C1 segment of cervical spinal cord (tissue), 14 donors: Measurements from ENCODE around the gene TELO2.
"Not testable (repeated sequence)": the region's sequence is repeated elsewhere in the genome, so short reads cannot be mapped to it uniquely, and the experiment has no call there.

Source experiments
- DNase-seq, 14 donors: peaks; one replicate each; lab custom pipeline; 2025; lab: John Stamatoyannopoulos, UW

Gene TELO2

GRCh38 chr16:1475552-1476114, 17.5 kb upstream of the TELO2 start:
- no peak for DNase-seq

GRCh38 chr16:1477033-1477432, 16.1 kb upstream of the TELO2 start:
- no peak for DNase-seq

DNA sequence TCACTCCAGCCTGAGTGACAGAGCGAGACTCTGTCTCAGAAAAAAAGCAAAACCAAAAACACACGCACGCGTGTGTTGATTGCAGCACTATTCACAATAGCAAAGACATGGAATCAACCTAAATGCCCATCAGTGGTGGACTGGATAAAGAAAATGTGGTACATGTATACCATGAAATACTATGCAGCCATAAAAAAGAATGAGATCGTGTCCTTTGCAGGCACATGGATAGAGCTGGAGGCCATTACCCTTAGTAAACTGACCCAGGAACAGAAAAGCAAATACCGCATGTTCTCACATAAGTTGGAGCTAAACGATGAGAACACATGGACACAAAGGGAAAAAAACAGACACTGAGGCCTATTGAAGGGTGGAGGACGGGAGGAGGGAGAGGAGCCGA, 14.2 kb upstream of the TELO2 start:
- DNase-seq = not testable (repeated sequence)

DNA sequence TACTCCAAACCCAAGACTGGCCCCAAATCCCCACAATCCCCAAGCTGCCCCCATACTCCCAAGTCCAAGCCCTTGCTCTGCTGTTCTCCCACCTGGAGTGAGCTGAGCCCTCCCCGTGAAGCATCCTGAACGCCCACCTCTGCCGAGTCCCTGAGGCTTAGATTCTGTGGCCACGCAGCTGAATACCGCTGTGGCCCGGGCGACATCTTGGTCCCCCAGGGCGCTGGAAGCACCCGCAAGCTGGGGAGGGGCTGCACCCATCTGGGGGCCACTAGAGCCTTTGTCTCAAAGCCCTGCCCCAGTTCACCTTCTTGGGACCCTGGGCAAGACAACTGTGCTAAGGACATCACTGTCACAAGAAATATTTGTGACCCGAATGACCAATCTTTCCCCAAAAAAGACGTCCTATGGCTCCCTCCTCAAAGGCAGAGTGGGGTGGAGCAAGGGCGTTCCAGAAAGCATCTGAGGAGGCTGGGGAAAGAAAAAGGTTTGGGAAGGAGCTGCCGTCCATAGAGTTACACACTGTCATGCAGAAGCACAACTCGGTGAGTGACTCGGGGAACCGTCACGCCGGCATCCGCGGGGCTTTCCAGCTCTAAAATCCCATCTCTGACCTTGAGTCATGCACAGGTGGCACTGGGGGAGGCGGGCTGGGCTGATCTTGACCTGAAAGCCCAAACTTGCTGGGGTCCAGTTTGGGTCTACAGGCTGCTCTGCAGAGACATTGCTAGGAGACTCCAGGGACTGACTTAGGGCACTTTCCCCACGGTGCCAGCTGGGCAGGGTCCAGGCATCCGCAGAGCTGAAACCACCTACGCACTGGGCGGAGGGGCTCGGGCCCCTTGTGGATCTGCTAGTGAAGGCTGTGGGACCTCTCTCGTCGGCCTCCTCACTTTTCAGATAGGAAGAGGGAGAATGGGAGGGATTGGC, 11.0 kb upstream of the TELO2 start:
- DNase-seq = no peak

DNA sequence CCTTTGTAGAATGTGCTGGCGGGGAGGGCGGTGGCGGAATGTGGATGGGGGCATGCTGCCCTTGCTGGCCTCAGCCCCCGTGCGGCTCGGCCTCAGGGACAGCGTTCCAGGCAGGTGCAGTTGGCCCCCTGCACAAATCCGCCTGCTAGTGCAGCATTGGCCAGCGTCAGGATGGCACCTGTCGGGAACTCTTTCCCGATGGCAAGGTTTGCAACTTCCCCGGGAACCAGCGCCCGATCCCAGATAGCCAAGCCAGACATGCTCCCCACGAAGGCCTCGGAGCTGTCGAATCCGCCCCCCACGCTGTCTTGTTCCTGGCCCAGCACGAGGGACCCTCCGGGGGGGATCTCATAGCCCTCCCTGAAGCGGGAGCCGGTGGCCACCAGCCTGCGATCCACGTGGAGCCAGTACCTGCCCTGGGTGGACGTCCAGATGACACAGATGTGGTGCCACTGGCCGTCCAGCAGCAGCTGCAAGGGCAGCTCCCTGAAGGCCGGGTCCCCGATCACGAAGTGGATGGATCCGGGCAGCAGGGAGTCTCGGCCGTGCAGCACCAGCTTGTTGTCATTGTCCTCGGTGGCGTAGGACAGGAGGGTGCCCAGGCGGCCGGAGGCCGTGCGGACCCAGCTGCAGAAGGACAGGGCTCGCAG, 7.2 kb upstream of the TELO2 start:
- no peak for DNase-seq

GRCh38 chr16:1486551-1487390, 6.4 kb upstream of the TELO2 start:
- no peak for DNase-seq

- DNase-seq = no peak
Measured at GRCh38 chr16:1487395-1488053, 5.6 kb upstream of the TELO2 start.

GRCh38 chr16:1488054-1488601, 5.0 kb upstream of the TELO2 start:
- no peak for DNase-seq

DNA sequence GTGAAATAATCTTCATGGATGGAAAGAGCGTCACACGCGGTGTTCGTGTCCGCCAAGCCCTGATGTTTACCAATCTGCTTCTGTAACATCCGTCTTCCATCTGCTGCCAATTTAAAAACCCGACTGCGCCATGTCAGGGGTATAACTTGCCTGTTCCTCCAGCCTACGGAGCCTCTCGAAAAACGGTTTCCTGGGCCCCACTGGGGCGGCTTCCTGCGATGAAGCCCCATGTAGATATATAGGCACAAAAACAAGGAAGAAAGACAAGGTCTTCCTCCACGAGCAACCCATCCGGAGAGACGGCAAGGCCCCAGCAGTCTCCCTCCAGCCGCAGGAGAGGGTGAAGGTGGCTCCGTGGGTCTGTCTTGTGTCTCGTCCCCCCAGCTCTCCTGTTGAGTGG, 4.5 kb upstream of the TELO2 start, which contains the start of gene PTX4:
PTX4 (minus strand) TSS at position 326 of the 400 bp plus-strand sequence; CDS start at position 291, 35 bp downstream.
- DNase-seq = no peak

DNA sequence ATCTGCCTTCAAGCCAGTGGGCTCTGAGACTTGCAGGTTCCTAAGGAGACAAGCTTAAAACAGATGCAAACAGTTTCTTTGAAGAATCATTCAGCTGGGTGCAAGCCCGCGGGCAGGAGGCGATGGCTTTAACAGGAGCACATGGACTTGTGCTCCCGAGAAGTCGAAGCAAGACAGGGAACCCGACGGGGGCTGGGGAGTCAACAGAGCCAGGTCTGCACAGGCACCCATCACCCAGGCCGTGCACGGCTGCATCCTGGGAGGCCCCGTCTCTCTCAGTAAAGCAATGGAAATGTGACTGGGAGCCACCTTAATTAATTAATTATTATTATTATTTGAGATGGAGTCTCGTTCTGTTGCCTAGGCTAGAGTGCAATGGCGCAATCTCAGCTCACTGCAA, 4.1 kb upstream of the TELO2 start:
- no peak for DNase-seq

- DNase-seq = no peak
Measured at GRCh38 chr16:1491327-1491726, 1.8 kb upstream of the TELO2 start.

- DNase-seq = no peak
Measured at GRCh38 chr16:1492082-1492922, 858 bp upstream of the TELO2 start.

- no peak for DNase-seq
Measured at GRCh38 chr16:1493746-1494094, 560 bp downstream of the TELO2 start.

DNA sequence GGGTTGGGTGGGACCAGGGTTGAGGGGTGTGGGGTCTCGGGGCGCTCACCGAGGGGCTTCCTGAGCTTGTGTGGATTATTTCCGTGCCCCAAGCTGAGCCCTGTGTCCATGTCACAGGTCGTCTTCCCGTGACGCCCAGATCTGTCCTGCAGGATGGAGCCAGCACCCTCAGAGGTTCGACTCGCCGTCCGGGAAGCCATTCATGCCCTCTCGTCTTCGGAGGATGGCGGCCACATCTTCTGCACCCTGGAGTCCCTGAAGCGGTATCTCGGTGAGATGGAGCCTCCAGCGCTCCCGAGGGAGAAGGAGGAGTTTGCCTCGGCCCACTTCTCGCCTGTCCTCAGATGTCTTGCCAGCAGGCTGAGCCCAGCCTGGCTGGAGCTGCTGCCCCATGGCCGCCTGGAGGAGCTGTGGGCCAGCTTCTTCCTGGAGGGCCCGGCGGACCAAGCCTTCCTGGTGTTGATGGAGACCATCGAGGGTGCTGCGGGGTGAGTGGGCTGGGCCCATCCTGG, 1.0 kb downstream of the TELO2 start:
- peak in 2 of 14 donors; percentile 3 to 24 for DNase-seq

- DNase-seq = no peak
Measured at GRCh38 chr16:1494711-1495110, 1.6 kb downstream of the TELO2 start.

DNA sequence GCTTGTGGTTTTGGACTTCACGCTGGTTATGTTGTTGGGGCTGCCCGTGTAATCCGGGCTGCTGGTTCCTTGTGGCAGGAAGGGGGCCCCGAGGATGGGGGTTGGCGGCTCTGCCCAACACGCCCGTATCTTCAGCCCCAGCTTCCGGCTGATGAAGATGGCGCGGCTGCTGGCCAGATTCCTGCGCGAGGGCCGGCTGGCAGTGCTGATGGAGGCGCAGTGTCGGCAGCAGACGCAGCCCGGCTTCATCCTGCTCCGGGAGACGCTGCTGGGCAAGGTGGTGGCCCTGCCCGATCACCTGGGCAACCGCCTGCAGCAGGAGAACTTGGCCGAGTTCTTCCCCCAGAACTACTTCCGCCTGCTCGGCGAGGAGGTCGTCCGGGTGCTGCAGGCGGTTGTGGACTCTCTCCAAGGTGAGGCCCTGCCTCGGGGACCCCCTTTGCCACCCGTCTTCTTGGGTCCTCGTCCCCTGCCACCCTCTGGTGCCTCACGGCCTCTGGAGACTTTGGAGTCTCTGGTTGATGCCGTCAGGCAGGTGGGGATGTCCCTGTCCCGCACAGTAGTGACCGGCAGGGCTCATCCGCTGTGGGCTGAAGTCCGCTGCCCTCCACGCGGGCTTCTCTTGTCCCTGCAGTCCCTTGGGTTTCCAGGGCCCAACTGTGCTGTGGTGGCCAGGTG, 2.2 kb downstream of the TELO2 start:
- no peak for DNase-seq

GRCh38 chr16:1495889-1496262, 2.7 kb downstream of the TELO2 start:
- no peak for DNase-seq

DNA sequence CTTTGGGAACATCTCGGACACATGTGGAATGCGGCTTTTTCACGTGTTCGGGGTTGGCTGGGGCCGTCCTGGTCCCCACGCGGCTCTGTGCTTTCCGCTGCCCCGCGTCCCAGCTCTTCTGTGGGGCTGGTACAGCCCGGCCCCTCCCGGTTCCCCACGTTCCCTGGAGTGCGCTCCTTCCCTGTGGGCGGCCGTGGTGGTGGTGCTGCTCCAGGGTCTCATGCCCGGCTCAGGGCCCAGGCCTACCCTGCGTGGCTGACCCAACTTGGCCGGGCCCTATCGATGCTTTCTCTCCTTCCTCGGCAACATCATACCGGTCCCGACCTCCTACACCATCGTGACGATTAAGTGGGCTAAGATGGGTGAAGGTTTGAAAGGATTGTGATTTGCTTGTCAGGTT, 3.3 kb downstream of the TELO2 start:
- no peak for DNase-seq

GRCh38 chr16:1497014-1497598, 3.9 kb downstream of the TELO2 start:
- no peak for DNase-seq
